GM10266 (cell line): ENCODE data around the gene PDGFB.

Experiments
- DNase-seq: peaks from one replicate; pipeline ENCODE4 v3.0.0; 2012; ENCODE audit errors: extremely low spot score
- CTCF ChIP-seq: IDR thresholded peaks from 2 replicates; pipeline ENCODE4 v1.5.1; 2012; ENCODE audit warnings: mild to moderate bottlenecking, low read depth; ENCODE audit not compliant: control insufficient read depth, insufficient read depth; ENCODE audit errors: missing control alignments

PDGFB gene

GRCh38 chr22:39238101-39238466 is 6.7 kb downstream of the PDGFB start:
- no peak for TF ChIP-seq CTCF
- no peak for DNase-seq

DNA sequence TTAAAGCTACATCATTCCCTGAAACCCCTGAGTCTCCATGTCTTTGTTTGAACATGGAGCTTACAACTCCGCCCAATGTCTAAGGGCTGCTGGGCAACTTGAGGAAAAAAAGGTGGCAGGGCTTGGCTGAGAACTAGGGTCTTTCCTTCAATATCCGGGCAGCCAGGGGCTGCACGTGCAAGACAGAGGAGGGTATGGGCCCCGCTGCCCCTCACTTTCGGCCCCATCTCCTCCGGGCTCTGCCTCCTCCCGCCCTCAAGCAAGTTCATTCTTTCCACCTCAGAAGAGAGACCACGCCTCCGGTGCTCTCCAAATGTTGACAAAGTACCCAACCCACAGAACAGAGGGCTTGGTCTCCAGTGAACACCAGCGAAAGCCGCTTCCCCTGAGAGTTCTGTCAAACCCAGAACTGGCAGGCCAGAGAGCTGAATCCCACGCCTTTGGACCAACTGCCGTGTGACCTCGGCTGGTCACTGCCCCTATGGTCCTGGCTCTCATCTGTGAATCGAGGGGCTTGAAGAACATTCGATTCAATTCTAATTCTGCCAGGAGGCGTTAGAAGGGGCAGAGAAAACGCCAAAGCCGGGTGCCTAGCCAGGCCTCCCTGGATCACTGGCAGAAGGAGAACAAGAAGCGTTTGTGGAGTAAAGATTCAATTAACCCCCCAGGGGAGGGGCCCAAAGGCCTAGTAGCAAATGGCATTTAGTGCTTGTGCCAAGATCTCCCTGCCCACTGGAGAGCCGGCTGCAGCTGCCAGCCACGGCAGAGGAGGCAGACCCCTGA is 7.3 kb downstream of the PDGFB start:
- DNase-seq, result no peak
- TF ChIP-seq CTCF, result no peak

- TF ChIP-seq CTCF, result no peak
- peak; percentile 81 for DNase-seq
Measured at GRCh38 chr22:39236321-39237317, 8.2 kb downstream of the PDGFB start.

GRCh38 chr22:39234867-39235687 is 9.7 kb downstream of the PDGFB start:
- no peak for TF ChIP-seq CTCF
- no peak for DNase-seq

- no peak for DNase-seq
- no peak for TF ChIP-seq CTCF
Measured at GRCh38 chr22:39234472-39234787, 10.4 kb downstream of the PDGFB start.

DNA sequence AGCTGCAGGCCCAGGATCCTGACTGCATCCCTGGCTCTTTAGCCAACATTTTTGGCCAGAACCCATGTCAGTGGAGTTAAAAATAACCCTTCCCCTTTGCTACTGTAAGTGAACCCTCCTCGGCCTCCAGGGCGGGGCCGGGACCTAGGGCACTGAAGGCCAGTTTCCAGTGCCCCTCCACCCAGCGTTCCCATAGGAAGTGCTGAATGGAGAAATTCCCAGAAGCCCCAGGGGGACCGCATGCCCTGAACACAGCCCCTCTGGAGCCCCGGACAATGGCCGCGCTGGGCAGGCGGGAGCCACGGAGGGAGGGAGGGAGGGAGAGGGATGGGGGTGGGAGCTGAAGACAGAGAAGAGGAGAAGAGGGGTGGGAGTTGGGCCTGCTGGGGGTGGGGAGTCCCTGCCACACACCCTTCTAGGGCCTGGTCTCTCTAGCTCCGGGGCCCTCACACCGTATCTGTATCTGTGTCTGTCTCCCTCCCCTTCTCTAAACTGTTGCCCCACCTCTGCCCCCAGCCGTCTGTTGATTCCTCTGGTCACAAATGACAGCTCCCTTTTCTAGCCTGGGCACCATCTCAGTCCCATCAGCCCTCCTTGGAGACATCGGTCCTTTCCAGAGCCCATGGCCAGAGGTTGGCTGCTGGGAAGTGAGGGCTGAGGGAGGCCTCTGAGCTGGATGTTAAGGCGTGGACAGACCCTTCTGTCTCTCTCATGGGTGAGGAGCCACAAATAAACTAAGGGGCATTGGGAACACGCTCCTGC is 10.9 kb downstream of the PDGFB start:
- no peak for TF ChIP-seq CTCF
- DNase-seq, result no peak
